ENCODE measurements around the gene QRFP. TPM values are rescaled to one million over a fixed set of nuclear protein-coding genes. Genes with fewer than 3 reads are reported as not detected.

QRFP gene
- total RNA-seq, 4 donors from 2014 or later, result not detected

DNA sequence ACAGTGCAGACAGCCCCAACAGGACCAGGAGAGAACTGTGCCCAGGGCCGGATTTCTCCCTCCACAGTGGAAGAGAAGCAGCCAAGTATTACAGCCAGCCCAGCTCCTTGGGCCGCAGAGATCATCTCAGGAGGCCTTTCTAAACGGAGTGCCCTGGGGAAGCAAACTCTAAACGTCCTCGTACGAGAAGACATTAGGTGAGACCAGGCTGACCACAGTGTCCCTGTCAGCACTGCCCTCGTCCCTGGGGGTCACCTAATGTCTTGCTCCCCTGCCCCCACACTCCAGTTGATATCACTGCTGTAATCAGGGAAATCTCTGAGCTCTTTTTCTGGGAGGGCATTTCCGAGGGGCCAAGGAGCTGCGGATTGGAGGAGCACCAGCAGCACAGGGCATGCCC lies 6.5 kb downstream of the QRFP start:
- intact Hi-C loops (cut with DNase I; ENCODE audit: low total_unique reads) (no loop called here), in situ Hi-C loops (cut with MboI; ENCODE audit: low sequenced_read_pairs in 4 of 4) (no loop called here)
- H3K36me3 ChIP-seq, result peaks cover 0 to 52% of the 10 kb centered on the region in 2 donors
- no peak for ATAC-seq
- TF ChIP-seq, protein P1, sequence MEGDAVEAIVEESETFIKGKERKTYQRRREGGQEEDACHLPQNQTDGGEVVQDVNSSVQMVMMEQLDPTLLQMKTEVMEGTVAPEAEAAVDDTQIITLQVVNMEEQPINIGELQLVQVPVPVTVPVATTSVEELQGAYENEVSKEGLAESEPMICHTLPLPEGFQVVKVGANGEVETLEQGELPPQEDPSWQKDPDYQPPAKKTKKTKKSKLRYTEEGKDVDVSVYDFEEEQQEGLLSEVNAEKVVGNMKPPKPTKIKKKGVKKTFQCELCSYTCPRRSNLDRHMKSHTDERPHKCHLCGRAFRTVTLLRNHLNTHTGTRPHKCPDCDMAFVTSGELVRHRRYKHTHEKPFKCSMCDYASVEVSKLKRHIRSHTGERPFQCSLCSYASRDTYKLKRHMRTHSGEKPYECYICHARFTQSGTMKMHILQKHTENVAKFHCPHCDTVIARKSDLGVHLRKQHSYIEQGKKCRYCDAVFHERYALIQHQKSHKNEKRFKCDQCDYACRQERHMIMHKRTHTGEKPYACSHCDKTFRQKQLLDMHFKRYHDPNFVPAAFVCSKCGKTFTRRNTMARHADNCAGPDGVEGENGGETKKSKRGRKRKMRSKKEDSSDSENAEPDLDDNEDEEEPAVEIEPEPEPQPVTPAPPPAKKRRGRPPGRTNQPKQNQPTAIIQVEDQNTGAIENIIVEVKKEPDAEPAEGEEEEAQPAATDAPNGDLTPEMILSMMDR (IDR thresholded peaks at IDR 0.05 in 4 of 5, conservative IDR thresholded peaks at IDR 0.05 in 1 of 5), result no peak
- TF ChIP-seq POLR2A (IDR thresholded peaks at IDR 0.05), result no peak
- no peak overlapping the region for H3K4me3 ChIP-seq
- DNase-seq, result no peak
- H3K9me3 ChIP-seq, result no peaks in the 10 kb centered on the region
- H3K27ac ChIP-seq, result no peak overlapping the region
- peaks cover 3% of the 10 kb centered on the region in 2 donors for H3K4me1 ChIP-seq
- no peaks in the 10 kb centered on the region for H3K27me3 ChIP-seq

DNA sequence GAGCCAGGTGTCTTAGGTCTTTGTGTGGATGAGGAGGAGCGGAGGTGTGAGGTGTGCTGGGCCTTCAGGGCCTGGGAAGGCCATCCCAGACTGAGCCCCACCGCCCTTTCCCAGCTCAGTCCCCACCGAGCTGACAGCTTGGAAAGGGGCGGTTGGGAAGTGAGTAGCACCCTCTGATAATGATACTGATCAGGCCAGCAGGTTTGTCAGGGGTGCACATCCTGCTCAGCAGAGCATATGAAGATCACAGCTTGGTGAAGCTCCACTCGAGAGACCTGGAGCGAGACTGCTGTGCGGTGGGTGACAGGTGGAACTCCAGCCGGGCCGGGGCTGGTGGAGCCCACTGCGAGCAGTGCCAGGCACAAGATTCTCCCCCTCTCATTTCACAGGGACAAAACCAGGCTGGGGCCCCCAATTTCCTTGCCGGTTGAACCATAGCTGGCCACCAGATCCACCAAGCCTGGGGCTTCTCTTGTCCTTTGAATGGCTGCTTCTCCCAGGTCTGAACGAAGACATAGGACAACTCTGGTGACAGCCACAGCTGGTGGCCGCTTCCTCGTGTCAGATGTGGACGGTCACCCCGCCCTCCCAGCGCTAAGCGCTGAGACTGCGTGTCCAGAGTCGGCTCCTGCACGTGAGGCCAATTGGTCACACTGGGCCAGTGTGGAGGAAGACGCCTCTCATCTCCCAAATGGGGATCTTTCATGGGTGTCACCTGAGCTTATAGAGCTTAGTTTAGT lies 8.3 kb downstream of the QRFP start:
- Histone ChIP-seq H3K36me3 (peaks cover 0 to 70% of the 10 kb centered on the region in 2 donors), H3K27me3 (no peaks in the 10 kb centered on the region), H3K9me3 (no peaks in the 10 kb centered on the region), H3K4me3 (no peak overlapping the region), H3K27ac (no peak overlapping the region), H3K4me1 (no peaks in the 10 kb centered on the region)
- in situ Hi-C loops (cut with MboI; ENCODE audit: low sequenced_read_pairs in 4 of 4), result no loop called here
- DNase-seq, result no peak
- intact Hi-C loops (cut with DNase I; ENCODE audit: low total_unique reads), result no loop called here
- no peak for ATAC-seq
- no peak for TF ChIP-seq POLR2A (IDR thresholded peaks at IDR 0.05)
- TF ChIP-seq, protein P1 (IDR thresholded peaks at IDR 0.05 in 4 of 5, conservative IDR thresholded peaks at IDR 0.05 in 1 of 5), result no peak

DNA sequence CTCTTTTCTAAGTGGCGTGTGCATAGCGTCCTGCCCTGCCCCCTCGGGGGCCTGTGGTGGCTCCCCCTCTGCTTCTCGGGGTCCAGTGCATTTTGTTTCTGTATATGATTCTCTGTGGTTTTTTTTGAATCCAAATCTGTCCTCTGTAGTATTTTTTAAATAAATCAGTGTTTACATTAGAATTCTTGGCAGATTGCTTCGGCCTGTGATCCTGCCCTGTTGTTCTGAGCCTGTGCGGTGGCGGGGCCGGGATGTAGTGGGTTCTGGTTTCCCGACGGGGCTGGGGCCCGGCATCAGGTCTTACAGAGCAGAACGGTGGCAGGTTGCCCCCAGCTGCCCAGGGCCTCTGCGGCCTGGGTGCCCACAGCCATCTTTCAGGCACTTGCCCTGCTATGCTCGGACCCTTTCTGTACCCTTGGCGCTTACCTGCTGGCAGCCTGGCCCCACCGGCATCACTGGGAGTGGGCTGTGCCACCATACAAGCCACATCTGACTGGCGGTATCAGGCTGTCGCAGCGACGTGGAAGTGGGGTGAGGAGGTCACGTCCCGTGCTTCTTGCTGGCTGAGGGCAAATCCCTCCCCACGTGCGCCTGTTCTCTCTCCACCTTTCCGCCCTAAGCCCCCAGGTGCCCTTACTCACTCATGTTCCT lies 9.0 kb downstream of the QRFP start:
- no peaks in the 10 kb centered on the region for H3K4me1 ChIP-seq
- H3K4me3 ChIP-seq, result no peak overlapping the region
- no peaks in the 10 kb centered on the region for H3K27me3 ChIP-seq
- no peaks in the 10 kb centered on the region for H3K9me3 ChIP-seq
- no peak for DNase-seq
- H3K36me3 ChIP-seq, result peaks cover 0 to 70% of the 10 kb centered on the region in 2 donors
- in situ Hi-C loops (cut with MboI; ENCODE audit: low sequenced_read_pairs in 4 of 4), result no loop called here
- no peak for TF ChIP-seq POLR2A (IDR thresholded peaks at IDR 0.05)
- TF ChIP-seq, protein P1 (IDR thresholded peaks at IDR 0.05 in 4 of 5, conservative IDR thresholded peaks at IDR 0.05 in 1 of 5), result no peak
- no peak overlapping the region for H3K27ac ChIP-seq
- intact Hi-C loops (cut with DNase I; ENCODE audit: low total_unique reads), result no loop called here
- no peak for ATAC-seq

DNA sequence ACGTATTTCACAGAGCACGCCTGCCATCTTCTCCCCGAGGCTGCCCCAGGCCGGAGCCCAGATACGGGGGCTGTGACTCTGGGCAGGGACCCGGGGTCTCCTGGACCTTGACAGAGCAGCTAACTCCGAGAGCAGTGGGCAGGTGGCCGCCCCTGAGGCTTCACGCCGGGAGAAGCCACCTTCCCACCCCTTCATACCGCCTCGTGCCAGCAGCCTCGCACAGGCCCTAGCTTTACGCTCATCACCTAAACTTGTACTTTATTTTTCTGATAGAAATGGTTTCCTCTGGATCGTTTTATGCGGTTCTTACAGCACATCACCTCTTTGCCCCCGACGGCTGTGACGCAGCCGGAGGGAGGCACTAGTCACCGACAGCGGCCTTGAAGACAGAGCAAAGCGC lies 9.6 kb downstream of the QRFP start:
- Histone ChIP-seq H3K4me3 (no peak overlapping the region), H3K27ac (no peak overlapping the region), H3K9me3 (no peaks in the 10 kb centered on the region), H3K4me1 (no peaks in the 10 kb centered on the region), H3K27me3 (no peaks in the 10 kb centered on the region), H3K36me3 (peaks cover 0 to 68% of the 10 kb centered on the region in 2 donors)
- intact Hi-C loops (cut with DNase I; ENCODE audit: low total_unique reads), result no loop called here
- DNase-seq (no peak), ATAC-seq (no peak)
- in situ Hi-C loops (cut with MboI; ENCODE audit: low sequenced_read_pairs in 4 of 4), result no loop called here
- no peak for TF ChIP-seq POLR2A (IDR thresholded peaks at IDR 0.05)
- TF ChIP-seq, protein P1 (IDR thresholded peaks at IDR 0.05 in 4 of 5, conservative IDR thresholded peaks at IDR 0.05 in 1 of 5), result no peak

Measured in gastrocnemius medialis (tissue), 4 donors.